Measurements from ENCODE around the gene ATAD3A.

DNA sequence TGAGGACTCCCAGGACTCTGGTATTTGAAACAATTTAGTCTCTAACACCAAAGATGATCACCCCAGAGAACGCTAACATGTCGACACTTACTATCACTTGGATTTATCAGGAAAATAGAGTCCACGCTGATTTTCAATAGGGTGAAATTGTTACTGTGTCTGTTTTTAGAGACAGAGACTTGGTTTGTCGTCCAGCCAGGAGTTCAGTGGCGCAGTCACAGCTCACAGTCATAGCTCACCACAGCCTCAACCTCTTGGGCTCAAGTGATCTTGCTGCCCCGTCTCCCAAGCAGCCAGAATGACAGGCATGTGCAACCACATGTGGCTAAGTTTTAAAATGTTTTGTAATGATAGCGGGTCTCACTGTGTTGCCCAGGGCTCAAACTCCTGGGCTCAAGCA is 57.4 kb downstream of the ATAD3A start:
- TF ChIP-seq CTCF (IDR thresholded peaks at IDR 0.05) (no peak), POLR2AphosphoS5 (IDR thresholded peaks at IDR 0.05) (no peak)
